ENCODE results near the gene SMO.
"Not testable (repeated sequence)": the region's sequence is repeated elsewhere in the genome, so short reads cannot be mapped to it uniquely, and the experiment has no call there.

The SMO gene

GRCh38 chr7:129169686-129170440, 18.6 kb upstream of the SMO start:
- no peak for DNase-seq

- no peak for DNase-seq
Observed at GRCh38 chr7:129170441-129171021, 17.9 kb upstream of the SMO start.

GRCh38 chr7:129173861-129174260, 14.6 kb upstream of the SMO start:
- DNase-seq: not testable (repeated sequence)

GRCh38 chr7:129176916-129177710, 11.3 kb upstream of the SMO start:
- no peak for DNase-seq

GRCh38 chr7:129184981-129185670, 3.3 kb upstream of the SMO start:
- DNase-seq: no peak

GRCh38 chr7:129186749-129187260, 1.6 kb upstream of the SMO start:
- DNase-seq: no peak

GRCh38 chr7:129187681-129188371, 607 bp upstream of the SMO start:
- DNase-seq: no peak

- DNase-seq: no peak
Observed at GRCh38 chr7:129188892-129189660, 643 bp downstream of the SMO start.

- DNase-seq: no peak
Observed at GRCh38 chr7:129189661-129190310, 1.4 kb downstream of the SMO start.

GRCh38 chr7:129191272-129191671, 2.8 kb downstream of the SMO start:
- DNase-seq: no peak

GRCh38 chr7:129193892-129194291, 5.5 kb downstream of the SMO start:
- DNase-seq: no peak

GRCh38 chr7:129197771-129198170, 9.3 kb downstream of the SMO start:
- DNase-seq: no peak

- no peak for DNase-seq
Observed at GRCh38 chr7:129199406-129199805, 11.0 kb downstream of the SMO start.

GRCh38 chr7:129202058-129202777, 13.8 kb downstream of the SMO start:
- DNase-seq: no peak

- no peak for DNase-seq
Observed at GRCh38 chr7:129203050-129203741, 14.8 kb downstream of the SMO start.

- no peak for DNase-seq
Observed at GRCh38 chr7:129205126-129205818, 16.8 kb downstream of the SMO start.

GRCh38 chr7:129205987-129206785, 17.8 kb downstream of the SMO start:
- DNase-seq: no peak

GRCh38 chr7:129208667-129209066, 20.2 kb downstream of the SMO start:
- DNase-seq: no peak

Data from activated CD4-positive, alpha-beta T cell treated with anti-CD3 and anti-CD28 coated beads for 1 hour (primary cell).